CD4-positive, alpha-beta T cell treated with Interleukin-15 for 4 hours (primary cell): ENCODE measurements around the gene ZNF148.

ENCODE experiments used
- DNase-seq: peaks from one replicate; pipeline ENCODE4 v3.0.0-alpha.2; 2020; ENCODE audit warnings: low spot score

Gene ZNF148

DNA sequence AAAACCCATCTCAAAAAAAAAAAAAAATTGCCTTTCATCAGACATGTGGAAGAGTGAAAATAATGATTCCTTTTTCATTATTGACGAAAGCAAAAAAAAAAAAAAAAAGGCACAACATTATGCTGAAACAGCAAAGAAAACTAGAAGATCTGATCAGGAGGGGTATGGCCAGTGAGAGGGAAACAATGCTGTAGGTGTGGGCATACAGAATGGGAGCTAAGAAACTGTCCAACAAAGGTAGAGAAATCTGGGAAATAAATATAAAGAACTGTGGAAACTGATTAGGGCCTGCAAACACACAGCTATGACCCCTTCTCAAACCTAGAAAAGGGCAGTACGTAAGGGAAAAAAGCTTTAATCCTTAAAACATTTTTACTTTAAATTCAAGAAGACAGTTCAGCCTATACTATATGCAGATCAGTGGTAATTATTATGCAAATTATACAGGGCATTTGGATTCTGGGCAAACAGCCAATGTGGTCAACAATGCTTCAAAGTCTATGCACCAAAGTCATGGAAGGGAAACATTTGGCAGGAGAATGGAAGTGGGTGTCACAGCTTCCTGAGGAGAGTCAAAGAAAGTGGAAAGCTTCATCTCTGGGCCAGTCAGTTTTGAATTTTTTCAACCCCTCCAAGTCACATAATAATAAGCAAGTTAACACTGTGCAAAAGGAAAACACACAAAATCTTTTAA is 94.3 kb downstream of the ZNF148 start:
- DNase-seq: no peak

GRCh38 chr3:125278155-125278554 is 97.0 kb downstream of the ZNF148 start:
- DNase-seq: no peak

- DNase-seq: no peak
Measured at GRCh38 chr3:125271127-125271526, 104.0 kb downstream of the ZNF148 start.

GRCh38 chr3:125267460-125267859 is 107.7 kb downstream of the ZNF148 start:
- no peak for DNase-seq

DNA sequence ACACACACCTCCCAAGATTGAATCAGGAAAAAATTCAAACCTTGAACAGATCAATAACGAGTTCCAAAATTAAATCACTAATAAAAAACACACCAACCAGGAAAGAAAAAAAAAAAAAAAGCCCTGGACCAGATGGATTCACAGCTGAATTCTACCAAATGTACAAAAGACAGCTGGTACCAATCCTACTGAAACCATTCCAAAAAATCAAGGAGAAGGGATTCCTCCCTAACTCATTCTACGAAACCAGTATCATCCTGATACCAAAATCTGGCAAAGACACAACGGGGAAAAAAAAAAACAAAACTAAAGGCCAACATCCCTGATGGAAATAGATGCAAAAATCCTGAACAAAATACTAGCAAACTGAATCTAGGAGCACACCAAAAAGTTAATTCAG is 108.2 kb downstream of the ZNF148 start:
- DNase-seq: no peak

- no peak for DNase-seq
Measured at GRCh38 chr3:125262161-125262560, 113.0 kb downstream of the ZNF148 start.

DNA sequence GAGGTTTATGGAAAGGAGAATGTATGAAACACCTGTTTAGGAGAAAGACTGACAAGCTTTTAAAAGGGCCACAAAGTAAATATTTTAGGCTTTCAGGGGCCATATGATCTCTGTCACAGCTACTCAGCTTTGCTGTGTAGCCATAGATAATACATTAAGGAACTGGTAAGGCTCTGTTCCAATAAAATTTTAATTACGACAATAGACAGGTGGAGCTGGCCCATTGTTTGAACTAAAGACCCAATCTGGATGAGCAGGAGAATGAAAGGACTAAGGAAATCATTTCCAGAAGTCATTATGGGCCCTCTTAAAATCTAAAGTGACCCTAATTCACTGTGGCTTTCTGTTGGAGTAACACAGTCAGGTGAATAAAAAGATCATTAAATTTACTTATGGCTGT is 114.1 kb downstream of the ZNF148 start:
- DNase-seq: no peak

GRCh38 chr3:125260158-125260557 is 115.0 kb downstream of the ZNF148 start:
- DNase-seq: no peak

- no peak for DNase-seq
Measured at GRCh38 chr3:125257536-125257935, 117.6 kb downstream of the ZNF148 start.

DNA sequence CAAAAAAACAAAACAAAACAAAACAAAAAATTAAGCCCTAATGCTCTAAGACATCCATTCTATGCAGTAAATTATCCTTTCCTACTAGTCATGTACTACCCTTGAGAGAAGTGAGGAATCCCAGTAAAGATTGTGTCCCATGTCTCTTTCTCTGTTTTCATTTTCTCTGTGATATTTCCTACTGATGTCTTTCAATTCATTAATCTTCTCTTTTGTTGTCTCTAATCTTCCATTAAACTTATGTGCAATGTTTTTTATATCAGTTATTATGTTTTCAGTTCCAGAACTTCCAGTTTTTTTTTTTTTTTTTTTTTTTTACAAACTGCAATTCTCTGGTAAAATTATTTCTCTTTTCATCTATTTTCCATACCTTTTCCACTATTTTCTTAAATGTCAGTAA is 118.5 kb downstream of the ZNF148 start:
- DNase-seq: no peak

DNA sequence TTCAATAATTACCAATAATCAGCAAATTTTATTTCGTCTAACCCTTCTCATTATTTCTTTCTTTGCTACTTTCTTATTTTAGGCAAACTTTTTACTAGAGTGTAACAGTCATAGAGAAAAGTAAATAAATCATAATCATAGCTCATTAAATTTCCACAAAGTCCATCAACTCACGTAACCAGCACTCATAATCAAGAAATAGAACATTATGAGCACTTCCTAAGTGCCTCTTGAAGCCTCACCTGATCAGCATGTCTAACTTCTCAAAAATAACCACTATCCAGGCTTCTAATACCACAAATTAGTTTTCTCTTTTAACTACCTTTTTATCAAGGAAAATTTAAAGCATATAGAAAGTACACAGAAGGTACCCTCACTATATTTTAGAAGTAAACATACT is 124.2 kb downstream of the ZNF148 start:
- DNase-seq: no peak

DNA sequence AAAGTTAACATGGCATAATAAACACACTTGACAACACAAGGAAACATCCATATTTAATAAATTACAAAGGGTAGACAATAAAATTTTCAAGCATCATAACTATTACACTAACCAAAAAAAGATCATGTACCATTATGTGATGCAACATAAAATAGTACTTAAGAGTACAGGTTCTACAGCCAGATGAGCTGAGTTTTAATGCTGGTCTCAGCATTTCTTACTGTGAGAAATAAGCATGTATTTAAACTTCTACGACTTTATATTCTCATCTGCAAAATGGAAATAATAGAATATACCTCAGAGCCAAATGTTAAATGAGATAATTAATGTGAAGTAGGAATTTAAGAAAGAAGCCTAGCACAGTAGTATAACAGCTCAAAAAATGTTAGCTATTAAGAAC is 128.9 kb downstream of the ZNF148 start:
- no peak for DNase-seq

- no peak for DNase-seq
Measured at GRCh38 chr3:125245521-125245920, 129.6 kb downstream of the ZNF148 start.

DNA sequence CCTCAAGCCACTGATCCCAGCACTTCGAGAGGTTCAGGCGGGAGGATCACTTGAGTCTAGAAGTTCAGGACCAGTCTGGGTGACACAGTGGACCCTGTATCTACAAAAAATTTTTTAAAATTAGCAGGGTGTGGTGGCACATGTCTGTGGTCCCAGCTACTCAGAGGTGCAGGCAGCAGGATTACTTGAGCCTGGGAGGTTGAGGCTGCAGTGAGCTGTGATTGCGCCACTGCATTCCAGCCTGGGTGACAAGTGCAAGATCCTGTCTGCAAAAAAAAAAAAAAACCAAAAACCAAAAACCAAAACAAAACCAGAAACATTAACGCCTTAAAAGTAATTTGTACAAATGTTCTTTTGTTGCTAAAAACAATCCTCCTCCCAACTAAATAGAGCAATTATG is 134.6 kb downstream of the ZNF148 start:
- DNase-seq: no peak

GRCh38 chr3:125239266-125239665 is 135.9 kb downstream of the ZNF148 start:
- DNase-seq: no peak

GRCh38 chr3:125238759-125239158 is 136.4 kb downstream of the ZNF148 start:
- no peak for DNase-seq

DNA sequence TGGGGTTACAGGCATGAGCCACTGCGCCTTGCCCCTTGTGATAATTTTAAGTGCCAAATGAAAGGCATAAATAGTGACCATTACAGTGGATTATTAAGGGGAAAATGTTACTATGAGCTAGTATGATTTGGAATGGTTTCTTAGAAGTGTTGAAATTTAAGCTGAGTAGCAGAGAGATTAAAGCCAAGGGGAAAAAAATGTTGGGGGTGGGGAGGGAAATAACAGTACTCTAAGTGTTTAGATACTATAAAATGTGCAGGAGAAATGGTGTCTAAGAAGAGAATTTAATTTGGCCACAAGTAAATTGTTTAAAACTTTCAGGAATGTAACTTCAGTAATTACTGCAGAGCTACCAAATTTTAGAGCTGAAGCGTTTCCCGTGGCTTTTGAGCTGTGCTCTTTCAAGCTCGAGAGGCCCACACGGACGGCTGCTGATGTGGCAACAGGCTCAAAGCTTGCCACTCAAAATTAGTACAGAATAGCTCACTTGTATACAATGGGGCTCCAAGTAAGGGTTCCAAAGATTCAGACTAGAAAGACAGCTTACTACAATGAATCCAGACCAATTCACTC is 138.7 kb downstream of the ZNF148 start:
- DNase-seq: no peak

GRCh38 chr3:125234831-125235230 is 140.3 kb downstream of the ZNF148 start:
- no peak for DNase-seq

DNA sequence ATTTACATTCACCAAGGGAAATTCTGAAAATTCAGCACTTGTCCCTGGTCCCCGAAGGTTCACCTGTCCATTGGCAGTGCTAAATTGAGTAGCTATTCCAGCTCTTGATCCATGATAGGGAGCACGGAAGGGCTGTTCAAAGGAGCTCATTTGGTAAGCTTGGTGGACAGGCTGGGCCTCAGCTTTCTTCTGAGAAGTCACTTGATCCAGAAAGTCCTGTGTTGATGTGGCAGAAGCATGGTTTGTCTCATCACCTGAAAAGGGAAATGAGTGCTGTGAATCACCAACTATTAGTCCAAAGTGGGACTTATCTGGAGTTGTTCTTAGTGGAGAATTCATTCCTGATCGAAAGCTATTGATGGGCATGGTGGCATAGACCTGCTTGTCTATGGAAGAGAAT is 142.7 kb downstream of the ZNF148 start:
- no peak for DNase-seq

- no peak for DNase-seq
Measured at GRCh38 chr3:125231895-125232294, 143.2 kb downstream of the ZNF148 start.

DNA sequence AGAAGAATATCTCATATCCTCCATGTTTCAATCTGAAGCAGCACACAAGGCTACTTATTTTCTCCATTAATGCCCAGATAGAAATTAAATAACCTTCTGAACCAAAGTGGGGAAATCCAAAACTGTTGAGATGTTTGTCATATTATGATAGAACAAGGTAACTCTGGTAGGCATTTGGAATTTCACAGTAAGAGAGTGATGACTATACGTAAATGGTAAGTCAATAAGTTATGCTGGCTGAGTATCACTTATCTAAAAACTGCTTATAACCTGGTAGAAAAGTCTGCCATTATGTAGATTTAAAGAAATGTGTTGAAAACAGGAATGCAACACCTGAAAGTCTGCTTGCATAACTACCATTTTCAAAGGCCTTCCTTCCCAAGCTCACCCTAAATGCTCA is 145.4 kb downstream of the ZNF148 start:
- DNase-seq: no peak

DNA sequence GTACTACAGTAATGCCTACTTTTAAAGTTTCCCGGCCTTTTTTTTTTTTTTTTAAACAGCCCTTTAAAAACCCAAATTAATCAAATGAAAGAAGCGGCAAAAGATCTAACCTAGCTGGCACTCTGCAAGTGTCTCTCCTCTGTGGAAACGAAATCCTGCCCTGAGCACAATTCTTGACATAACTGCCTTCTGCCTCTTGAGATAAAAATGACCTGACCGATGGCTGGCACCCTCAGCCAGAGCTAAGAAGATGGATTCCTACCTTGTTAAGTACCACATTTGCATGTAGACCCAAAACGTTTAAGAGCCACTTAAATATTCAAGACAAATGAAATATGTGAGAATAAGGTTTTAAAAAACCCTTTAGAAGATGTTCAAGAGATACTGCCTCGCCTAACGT is 146.0 kb downstream of the ZNF148 start:
- no peak for DNase-seq

GRCh38 chr3:125221831-125222230 is 153.3 kb downstream of the ZNF148 start:
- DNase-seq: no peak

- DNase-seq: no peak
Measured at GRCh38 chr3:125220727-125221429, 154.2 kb downstream of the ZNF148 start.
